Measurements from ENCODE around the gene HOXC11.

HOXC11 gene

GRCh38 chr12:54026640-54027441 lies 53.9 kb downstream of the HOXC11 start:
- Histone ChIP-seq H3K27ac (peak overlapping the region; percentile 35 to 98), H3K4me1 (peaks cover 0 to 84% (median 58%) of the 10 kb centered on the region in 4 donors), H3K36me3 (peaks cover 0 to 18% (median 16%) of the 10 kb centered on the region in 3 donors), H3K27me3 (no peaks in the 10 kb centered on the region), H3K9me3 (no peaks in the 10 kb centered on the region), H3K4me3 (peak overlapping the region in 1 of 2 donors; percentile 4)
- no peak for DNase-seq
- TF ChIP-seq, protein P1, sequence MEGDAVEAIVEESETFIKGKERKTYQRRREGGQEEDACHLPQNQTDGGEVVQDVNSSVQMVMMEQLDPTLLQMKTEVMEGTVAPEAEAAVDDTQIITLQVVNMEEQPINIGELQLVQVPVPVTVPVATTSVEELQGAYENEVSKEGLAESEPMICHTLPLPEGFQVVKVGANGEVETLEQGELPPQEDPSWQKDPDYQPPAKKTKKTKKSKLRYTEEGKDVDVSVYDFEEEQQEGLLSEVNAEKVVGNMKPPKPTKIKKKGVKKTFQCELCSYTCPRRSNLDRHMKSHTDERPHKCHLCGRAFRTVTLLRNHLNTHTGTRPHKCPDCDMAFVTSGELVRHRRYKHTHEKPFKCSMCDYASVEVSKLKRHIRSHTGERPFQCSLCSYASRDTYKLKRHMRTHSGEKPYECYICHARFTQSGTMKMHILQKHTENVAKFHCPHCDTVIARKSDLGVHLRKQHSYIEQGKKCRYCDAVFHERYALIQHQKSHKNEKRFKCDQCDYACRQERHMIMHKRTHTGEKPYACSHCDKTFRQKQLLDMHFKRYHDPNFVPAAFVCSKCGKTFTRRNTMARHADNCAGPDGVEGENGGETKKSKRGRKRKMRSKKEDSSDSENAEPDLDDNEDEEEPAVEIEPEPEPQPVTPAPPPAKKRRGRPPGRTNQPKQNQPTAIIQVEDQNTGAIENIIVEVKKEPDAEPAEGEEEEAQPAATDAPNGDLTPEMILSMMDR (IDR thresholded peaks at IDR 0.05): no peak
- intact Hi-C loops (cut with DNase I; ENCODE audit: low total_unique reads): no loop called here

All from tibial artery (tissue), 4 donors.